HepG2 (cell line): ENCODE data around the gene CDT1. TPM values are rescaled to one million over a fixed set of nuclear protein-coding genes. Genes with fewer than 3 reads are reported as not detected.

Source experiments
- FOXA1 ChIP-seq, 2 experiments: fragments of 450-650 bp in 1 of 2; sonication (generic) in 1 of 2; formaldehyde crosslinking in 1 of 2; IDR thresholded peaks; 2 replicates each; pipeline versions ENCODE4 v1.4.0 to v1.6.1; 2016 to 2020; ENCODE audit warnings: missing genetic modification reagents in 1 of 2
- GABPB1 ChIP-seq: IDR thresholded peaks from 2 replicates; pipeline ENCODE4 v1.6.1; 2016; ENCODE audit warnings: mild to moderate bottlenecking, missing genetic modification reagents, moderate library complexity, missing compliant biosample characterization
- NAIF1 ChIP-seq: sonication (generic); formaldehyde crosslinking; IDR thresholded peaks from 2 replicates; pipeline ENCODE4 v1.5.0; 2020; ENCODE audit warnings: mild to moderate bottlenecking, missing genetic modification reagents, borderline replicate concordance
- TBX3 ChIP-seq: fragments of 450-650 bp; IDR thresholded peaks from 2 replicates; pipeline ENCODE4 v1.6.1; 2017; ENCODE audit warnings: antibody characterized with exemption, mild to moderate bottlenecking, inconsistent platforms, borderline replicate concordance
- ZNF17 ChIP-seq: sonication (generic); formaldehyde crosslinking; IDR thresholded peaks from 2 replicates; pipeline ENCODE4 v1.5.0; 2020; ENCODE audit warnings: mild to moderate bottlenecking, missing genetic modification reagents
- ZNF557 ChIP-seq: sonication (generic); formaldehyde crosslinking; IDR thresholded peaks from 2 replicates; pipeline ENCODE4 v1.4.0; 2020; ENCODE audit warnings: missing genetic modification reagents
- polyA plus RNA-seq, 8 experiments: library from polyadenylated mRNA; depleted of rRNA in 3 of 8; stranded (reverse) in 7 of 8; unstranded in 1 of 8; fragments of >200 nt; fragmentation: Illumina TruSeq in 4 of 8; extraction: Trizol in 4 of 8; gene quantifications; 2 replicates each; pipeline versions ENCODE4 v1.2.1 to v1.2.3, GENCODE V29; 2011 to 2016; ENCODE audit warnings: low read depth in 4 of 8, missing spikeins in 1 of 8, mixed read lengths in 1 of 8; ENCODE audit not compliant: insufficient read depth in 1 of 8
- total RNA-seq, 5 experiments: library from RNA; depleted of rRNA; stranded (reverse); fragments of >200 nt; fragmentation: Illumina TruSeq; extraction: Trizol; gene quantifications; 2 replicates each; pipeline ENCODE4 v1.2.3, GENCODE V29; 2016; ENCODE audit warnings: low read depth in 1 of 5
- TF ChIP-seq, protein P1 (sequence below): sonication (generic); formaldehyde crosslinking; IDR thresholded peaks from 2 replicates; pipeline ENCODE4 v1.4.0; 2020; ENCODE audit warnings: missing genetic modification reagents
- TF ChIP-seq, protein P2 (sequence below): sonication (generic); formaldehyde crosslinking; IDR thresholded peaks from 2 replicates; pipeline ENCODE4 v1.4.0; 2020; ENCODE audit warnings: missing genetic modification reagents
- TF ChIP-seq, protein P3 (sequence below): sonication (generic); formaldehyde crosslinking; IDR thresholded peaks from 2 replicates; pipeline ENCODE4 v1.4.0; 2020; ENCODE audit warnings: missing genetic modification reagents; ENCODE audit errors: not compliant biosample characterization
- TF ChIP-seq, protein P4 (sequence below): sonication (generic); formaldehyde crosslinking; IDR thresholded peaks from 2 replicates; pipeline ENCODE4 v1.5.1; 2020; ENCODE audit warnings: mild to moderate bottlenecking, missing genetic modification reagents, moderate library complexity
- TF ChIP-seq, protein P5 (sequence below): sonication (generic); formaldehyde crosslinking; IDR thresholded peaks from 2 replicates; pipeline ENCODE4 v1.8.1; 2022; ENCODE audit warnings: low read depth, mild to moderate bottlenecking, missing genetic modification reagents
- TF ChIP-seq, protein P6 (sequence below): sonication (generic); formaldehyde crosslinking; IDR thresholded peaks from 2 replicates; pipeline ENCODE4; 2020; ENCODE audit warnings: missing genetic modification reagents, mild to moderate bottlenecking, borderline replicate concordance

CDT1 gene
- total and polyA plus RNA-seq, 2 of the 13 experiments (the other 11 are each of a cell fraction or from before 2014, with no cell fraction given) = 23.1 to 23.8 TPM

DNA sequence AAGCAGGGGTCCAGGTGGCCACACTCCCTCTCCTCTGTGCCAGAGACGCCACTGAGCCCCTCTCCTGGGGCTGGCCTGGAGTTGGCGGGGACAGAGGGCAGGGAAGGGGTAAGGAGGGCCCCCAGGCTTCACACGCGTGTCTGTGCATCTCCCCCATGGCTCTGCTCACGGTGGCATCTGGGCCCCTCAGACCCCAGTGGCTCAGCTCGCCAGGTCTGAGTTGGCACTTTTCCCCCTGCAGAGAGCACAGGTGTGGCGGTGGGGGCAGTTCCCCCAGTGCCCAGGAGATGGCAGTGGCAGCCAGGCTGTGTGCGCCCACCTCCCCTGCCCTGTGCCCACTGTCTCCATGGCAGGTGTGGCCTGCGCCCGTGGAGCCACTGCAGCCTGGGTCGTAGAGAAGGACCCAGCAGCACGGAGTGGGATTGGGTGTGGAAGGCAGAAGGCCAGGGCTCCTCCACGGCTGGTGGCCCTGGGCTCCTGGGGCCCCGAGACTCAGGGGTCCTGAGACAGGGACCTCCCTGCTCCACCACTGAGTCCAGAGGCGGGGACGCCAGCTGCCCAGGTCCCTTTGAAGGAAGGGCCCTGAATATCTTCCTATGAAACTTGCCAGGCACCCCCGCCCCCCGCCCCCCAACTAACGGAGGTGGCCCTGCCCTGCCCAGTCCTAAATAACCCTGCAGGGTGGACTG lies 12.5 kb downstream of the CDT1 start (continued):
- TF ChIP-seq, protein P1, sequence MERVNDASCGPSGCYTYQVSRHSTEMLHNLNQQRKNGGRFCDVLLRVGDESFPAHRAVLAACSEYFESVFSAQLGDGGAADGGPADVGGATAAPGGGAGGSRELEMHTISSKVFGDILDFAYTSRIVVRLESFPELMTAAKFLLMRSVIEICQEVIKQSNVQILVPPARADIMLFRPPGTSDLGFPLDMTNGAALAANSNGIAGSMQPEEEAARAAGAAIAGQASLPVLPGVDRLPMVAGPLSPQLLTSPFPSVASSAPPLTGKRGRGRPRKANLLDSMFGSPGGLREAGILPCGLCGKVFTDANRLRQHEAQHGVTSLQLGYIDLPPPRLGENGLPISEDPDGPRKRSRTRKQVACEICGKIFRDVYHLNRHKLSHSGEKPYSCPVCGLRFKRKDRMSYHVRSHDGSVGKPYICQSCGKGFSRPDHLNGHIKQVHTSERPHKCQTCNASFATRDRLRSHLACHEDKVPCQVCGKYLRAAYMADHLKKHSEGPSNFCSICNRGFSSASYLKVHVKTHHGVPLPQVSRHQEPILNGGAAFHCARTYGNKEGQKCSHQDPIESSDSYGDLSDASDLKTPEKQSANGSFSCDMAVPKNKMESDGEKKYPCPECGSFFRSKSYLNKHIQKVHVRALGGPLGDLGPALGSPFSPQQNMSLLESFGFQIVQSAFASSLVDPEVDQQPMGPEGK (CRISPR knock-in tag) = 0 out of 2 replicates have a peak, but pooled peaks have one; percentile 11
- TF ChIP-seq, protein P2, sequence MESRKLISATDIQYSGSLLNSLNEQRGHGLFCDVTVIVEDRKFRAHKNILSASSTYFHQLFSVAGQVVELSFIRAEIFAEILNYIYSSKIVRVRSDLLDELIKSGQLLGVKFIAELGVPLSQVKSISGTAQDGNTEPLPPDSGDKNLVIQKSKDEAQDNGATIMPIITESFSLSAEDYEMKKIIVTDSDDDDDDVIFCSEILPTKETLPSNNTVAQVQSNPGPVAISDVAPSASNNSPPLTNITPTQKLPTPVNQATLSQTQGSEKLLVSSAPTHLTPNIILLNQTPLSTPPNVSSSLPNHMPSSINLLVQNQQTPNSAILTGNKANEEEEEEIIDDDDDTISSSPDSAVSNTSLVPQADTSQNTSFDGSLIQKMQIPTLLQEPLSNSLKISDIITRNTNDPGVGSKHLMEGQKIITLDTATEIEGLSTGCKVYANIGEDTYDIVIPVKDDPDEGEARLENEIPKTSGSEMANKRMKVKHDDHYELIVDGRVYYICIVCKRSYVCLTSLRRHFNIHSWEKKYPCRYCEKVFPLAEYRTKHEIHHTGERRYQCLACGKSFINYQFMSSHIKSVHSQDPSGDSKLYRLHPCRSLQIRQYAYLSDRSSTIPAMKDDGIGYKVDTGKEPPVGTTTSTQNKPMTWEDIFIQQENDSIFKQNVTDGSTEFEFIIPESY (CRISPR knock-in tag) = peak; percentile 86
- TF ChIP-seq, protein P3, sequence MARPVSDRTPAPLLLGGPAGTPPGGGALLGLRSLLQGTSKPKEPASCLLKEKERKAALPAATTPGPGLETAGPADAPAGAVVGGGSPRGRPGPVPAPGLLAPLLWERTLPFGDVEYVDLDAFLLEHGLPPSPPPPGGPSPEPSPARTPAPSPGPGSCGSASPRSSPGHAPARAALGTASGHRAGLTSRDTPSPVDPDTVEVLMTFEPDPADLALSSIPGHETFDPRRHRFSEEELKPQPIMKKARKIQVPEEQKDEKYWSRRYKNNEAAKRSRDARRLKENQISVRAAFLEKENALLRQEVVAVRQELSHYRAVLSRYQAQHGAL = no peak
- TF ChIP-seq NAIF1 = no peak
- TF ChIP-seq, protein P4, sequence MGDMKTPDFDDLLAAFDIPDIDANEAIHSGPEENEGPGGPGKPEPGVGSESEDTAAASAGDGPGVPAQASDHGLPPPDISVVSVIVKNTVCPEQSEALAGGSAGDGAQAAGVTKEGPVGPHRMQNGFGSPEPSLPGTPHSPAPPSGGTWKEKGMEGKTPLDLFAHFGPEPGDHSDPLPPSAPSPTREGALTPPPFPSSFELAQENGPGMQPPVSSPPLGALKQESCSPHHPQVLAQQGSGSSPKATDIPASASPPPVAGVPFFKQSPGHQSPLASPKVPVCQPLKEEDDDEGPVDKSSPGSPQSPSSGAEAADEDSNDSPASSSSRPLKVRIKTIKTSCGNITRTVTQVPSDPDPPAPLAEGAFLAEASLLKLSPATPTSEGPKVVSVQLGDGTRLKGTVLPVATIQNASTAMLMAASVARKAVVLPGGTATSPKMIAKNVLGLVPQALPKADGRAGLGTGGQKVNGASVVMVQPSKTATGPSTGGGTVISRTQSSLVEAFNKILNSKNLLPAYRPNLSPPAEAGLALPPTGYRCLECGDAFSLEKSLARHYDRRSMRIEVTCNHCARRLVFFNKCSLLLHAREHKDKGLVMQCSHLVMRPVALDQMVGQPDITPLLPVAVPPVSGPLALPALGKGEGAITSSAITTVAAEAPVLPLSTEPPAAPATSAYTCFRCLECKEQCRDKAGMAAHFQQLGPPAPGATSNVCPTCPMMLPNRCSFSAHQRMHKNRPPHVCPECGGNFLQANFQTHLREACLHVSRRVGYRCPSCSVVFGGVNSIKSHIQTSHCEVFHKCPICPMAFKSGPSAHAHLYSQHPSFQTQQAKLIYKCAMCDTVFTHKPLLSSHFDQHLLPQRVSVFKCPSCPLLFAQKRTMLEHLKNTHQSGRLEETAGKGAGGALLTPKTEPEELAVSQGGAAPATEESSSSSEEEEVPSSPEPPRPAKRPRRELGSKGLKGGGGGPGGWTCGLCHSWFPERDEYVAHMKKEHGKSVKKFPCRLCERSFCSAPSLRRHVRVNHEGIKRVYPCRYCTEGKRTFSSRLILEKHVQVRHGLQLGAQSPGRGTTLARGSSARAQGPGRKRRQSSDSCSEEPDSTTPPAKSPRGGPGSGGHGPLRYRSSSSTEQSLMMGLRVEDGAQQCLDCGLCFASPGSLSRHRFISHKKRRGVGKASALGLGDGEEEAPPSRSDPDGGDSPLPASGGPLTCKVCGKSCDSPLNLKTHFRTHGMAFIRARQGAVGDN (CRISPR knock-in tag) = peak; percentile 34
- TF ChIP-seq, protein P5, sequence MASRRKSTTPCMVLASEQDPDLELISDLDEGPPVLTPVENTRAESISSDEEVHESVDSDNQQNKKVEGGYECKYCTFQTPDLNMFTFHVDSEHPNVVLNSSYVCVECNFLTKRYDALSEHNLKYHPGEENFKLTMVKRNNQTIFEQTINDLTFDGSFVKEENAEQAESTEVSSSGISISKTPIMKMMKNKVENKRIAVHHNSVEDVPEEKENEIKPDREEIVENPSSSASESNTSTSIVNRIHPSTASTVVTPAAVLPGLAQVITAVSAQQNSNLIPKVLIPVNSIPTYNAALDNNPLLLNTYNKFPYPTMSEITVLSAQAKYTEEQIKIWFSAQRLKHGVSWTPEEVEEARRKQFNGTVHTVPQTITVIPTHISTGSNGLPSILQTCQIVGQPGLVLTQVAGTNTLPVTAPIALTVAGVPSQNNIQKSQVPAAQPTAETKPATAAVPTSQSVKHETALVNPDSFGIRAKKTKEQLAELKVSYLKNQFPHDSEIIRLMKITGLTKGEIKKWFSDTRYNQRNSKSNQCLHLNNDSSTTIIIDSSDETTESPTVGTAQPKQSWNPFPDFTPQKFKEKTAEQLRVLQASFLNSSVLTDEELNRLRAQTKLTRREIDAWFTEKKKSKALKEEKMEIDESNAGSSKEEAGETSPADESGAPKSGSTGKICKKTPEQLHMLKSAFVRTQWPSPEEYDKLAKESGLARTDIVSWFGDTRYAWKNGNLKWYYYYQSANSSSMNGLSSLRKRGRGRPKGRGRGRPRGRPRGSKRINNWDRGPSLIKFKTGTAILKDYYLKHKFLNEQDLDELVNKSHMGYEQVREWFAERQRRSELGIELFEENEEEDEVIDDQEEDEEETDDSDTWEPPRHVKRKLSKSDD (CRISPR knock-in tag) = peak; percentile 41; the same call in 1 of the 2 replicates
- TF ChIP-seq ZNF17 (CRISPR knock-in tag) = no peak
- TF ChIP-seq TBX3 = no peak
- TF ChIP-seq, protein P6, sequence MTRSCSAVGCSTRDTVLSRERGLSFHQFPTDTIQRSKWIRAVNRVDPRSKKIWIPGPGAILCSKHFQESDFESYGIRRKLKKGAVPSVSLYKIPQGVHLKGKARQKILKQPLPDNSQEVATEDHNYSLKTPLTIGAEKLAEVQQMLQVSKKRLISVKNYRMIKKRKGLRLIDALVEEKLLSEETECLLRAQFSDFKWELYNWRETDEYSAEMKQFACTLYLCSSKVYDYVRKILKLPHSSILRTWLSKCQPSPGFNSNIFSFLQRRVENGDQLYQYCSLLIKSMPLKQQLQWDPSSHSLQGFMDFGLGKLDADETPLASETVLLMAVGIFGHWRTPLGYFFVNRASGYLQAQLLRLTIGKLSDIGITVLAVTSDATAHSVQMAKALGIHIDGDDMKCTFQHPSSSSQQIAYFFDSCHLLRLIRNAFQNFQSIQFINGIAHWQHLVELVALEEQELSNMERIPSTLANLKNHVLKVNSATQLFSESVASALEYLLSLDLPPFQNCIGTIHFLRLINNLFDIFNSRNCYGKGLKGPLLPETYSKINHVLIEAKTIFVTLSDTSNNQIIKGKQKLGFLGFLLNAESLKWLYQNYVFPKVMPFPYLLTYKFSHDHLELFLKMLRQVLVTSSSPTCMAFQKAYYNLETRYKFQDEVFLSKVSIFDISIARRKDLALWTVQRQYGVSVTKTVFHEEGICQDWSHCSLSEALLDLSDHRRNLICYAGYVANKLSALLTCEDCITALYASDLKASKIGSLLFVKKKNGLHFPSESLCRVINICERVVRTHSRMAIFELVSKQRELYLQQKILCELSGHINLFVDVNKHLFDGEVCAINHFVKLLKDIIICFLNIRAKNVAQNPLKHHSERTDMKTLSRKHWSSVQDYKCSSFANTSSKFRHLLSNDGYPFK (CRISPR knock-in tag) = no peak
- TF ChIP-seq FOXA1 (IDR thresholded peaks at IDR 0.05) = no peak
- no peak for TF ChIP-seq FOXA1 (CRISPR knock-in tag; IDR thresholded peaks at IDR 0.05)
- no peak; the same call in 1 of the 2 replicates for TF ChIP-seq GABPB1 (CRISPR knock-in tag)
- TF ChIP-seq ZNF557 (CRISPR knock-in tag) = no peak
